ENCODE measurements around the gene FBXW8.
A peak's percentile ranks its signal among the peaks of the same experiment; 100 is the strongest.

FBXW8 gene

GRCh38 chr12:117019866-117020265 lies 109.1 kb downstream of the FBXW8 start:
- no peak for DNase-seq (ENCODE audit: low read depth in 2 of 3, low spot score in 2 of 3)

GRCh38 chr12:117020536-117021220 lies 109.9 kb downstream of the FBXW8 start:
- no peak for DNase-seq (ENCODE audit: low read depth in 2 of 3, low spot score in 2 of 3)

GRCh38 chr12:117022465-117022864 lies 111.7 kb downstream of the FBXW8 start:
- no peak for DNase-seq (ENCODE audit: low read depth in 2 of 3, low spot score in 2 of 3)

- DNase-seq (ENCODE audit: low read depth in 2 of 3, low spot score in 2 of 3), result no peak
Measured at GRCh38 chr12:117023998-117024960, 113.5 kb downstream of the FBXW8 start.

- DNase-seq (ENCODE audit: low read depth in 2 of 3, low spot score in 2 of 3), result no peak
Measured at GRCh38 chr12:117024961-117025480, 114.3 kb downstream of the FBXW8 start.

GRCh38 chr12:117025481-117026151 lies 114.9 kb downstream of the FBXW8 start:
- peak in 2 of 3 experiments; percentile 9 to 36 for DNase-seq (ENCODE audit: low read depth in 2 of 3, low spot score in 2 of 3)

- DNase-seq (ENCODE audit: low read depth in 2 of 3, low spot score in 2 of 3), result no peak
Measured at GRCh38 chr12:117026343-117026742, 115.6 kb downstream of the FBXW8 start.

- DNase-seq (ENCODE audit: low read depth in 2 of 3, low spot score in 2 of 3), result no peak
Measured at GRCh38 chr12:117026921-117027250, 116.1 kb downstream of the FBXW8 start.

- DNase-seq (ENCODE audit: low read depth in 2 of 3, low spot score in 2 of 3), result no peak
Measured at GRCh38 chr12:117027251-117028086, 116.7 kb downstream of the FBXW8 start.

GRCh38 chr12:117028254-117028653 lies 117.5 kb downstream of the FBXW8 start:
- no peak for DNase-seq (ENCODE audit: low read depth in 2 of 3, low spot score in 2 of 3)

GRCh38 chr12:117030187-117030900 lies 119.6 kb downstream of the FBXW8 start:
- no peak for DNase-seq (ENCODE audit: low read depth in 2 of 3, low spot score in 2 of 3)

- no peak for DNase-seq (ENCODE audit: low read depth in 2 of 3, low spot score in 2 of 3)
Measured at GRCh38 chr12:117031843-117032592, 121.3 kb downstream of the FBXW8 start.

- DNase-seq (ENCODE audit: low read depth in 2 of 3, low spot score in 2 of 3), result no peak
Measured at GRCh38 chr12:117032593-117033381, 122.0 kb downstream of the FBXW8 start.

- no peak for DNase-seq (ENCODE audit: low read depth in 2 of 3, low spot score in 2 of 3)
Measured at GRCh38 chr12:117033382-117034221, 122.9 kb downstream of the FBXW8 start.

- DNase-seq (ENCODE audit: low read depth in 2 of 3, low spot score in 2 of 3), result no peak
Measured at GRCh38 chr12:117034249-117034648, 123.5 kb downstream of the FBXW8 start.

- no peak for DNase-seq (ENCODE audit: low read depth in 2 of 3, low spot score in 2 of 3)
Measured at GRCh38 chr12:117034701-117035151, 124.0 kb downstream of the FBXW8 start.

GRCh38 chr12:117035287-117035686 lies 124.5 kb downstream of the FBXW8 start:
- DNase-seq (ENCODE audit: low read depth in 2 of 3, low spot score in 2 of 3), result no peak

Data from activated CD8-positive, alpha-beta memory T cell treated with anti-CD3 and anti-CD28 coated beads for 48 hours (primary cell).